GM21381 (cell line): ENCODE measurements around the gene CAPN6.

Experiments
- ATAC-seq: cut with Tn5 transposase; IDR thresholded peaks from one replicate; pipeline ENCODE4 v1.9.1; 2021; ENCODE audit warnings: mild to moderate bottlenecking, moderate library complexity; ENCODE audit not compliant: unreplicated experiment

The CAPN6 gene

GRCh38 chrX:111270339-111270738 lies at the start of gene CAPN6:
CAPN6 (minus strand) TSS chrX:111270483; CDS start chrX:111263936, 6,547 bp downstream.
- no peak for ATAC-seq

- no peak for ATAC-seq
These were observed 49.2 kb upstream of the CAPN6 start for GRCh38 chrX:111319451-111319850.

GRCh38 chrX:111318901-111319300 lies 48.6 kb upstream of the CAPN6 start:
- no peak for ATAC-seq

GRCh38 chrX:111309083-111309482 lies 38.8 kb upstream of the CAPN6 start:
- ATAC-seq = no peak

GRCh38 chrX:111308039-111308438 lies 37.8 kb upstream of the CAPN6 start:
- ATAC-seq = no peak

- no peak for ATAC-seq
These were observed 32.0 kb upstream of the CAPN6 start for GRCh38 chrX:111302284-111302683.

GRCh38 chrX:111288841-111289240 lies 18.6 kb upstream of the CAPN6 start:
- ATAC-seq = no peak

GRCh38 chrX:111284631-111285293 lies 14.5 kb upstream of the CAPN6 start:
- ATAC-seq = no peak

- ATAC-seq = no peak
These were observed 13.2 kb upstream of the CAPN6 start for GRCh38 chrX:111283446-111283845.

- no peak for ATAC-seq
These were observed 12.7 kb upstream of the CAPN6 start for GRCh38 chrX:111282991-111283390.

- no peak for ATAC-seq
These were observed 11.9 kb upstream of the CAPN6 start for GRCh38 chrX:111282139-111282538.

GRCh38 chrX:111268506-111268905 lies 1.8 kb downstream of the CAPN6 start:
- ATAC-seq = no peak

GRCh38 chrX:111265486-111265885 lies 4.8 kb downstream of the CAPN6 start:
- ATAC-seq = no peak

GRCh38 chrX:111264385-111264784 lies 5.9 kb downstream of the CAPN6 start:
- no peak for ATAC-seq

GRCh38 chrX:111262086-111262485 lies 8.2 kb downstream of the CAPN6 start:
- ATAC-seq = no peak

GRCh38 chrX:111260451-111260850 lies 9.8 kb downstream of the CAPN6 start:
- ATAC-seq = no peak

- ATAC-seq = no peak
These were observed 10.7 kb downstream of the CAPN6 start for GRCh38 chrX:111259559-111259958.

- ATAC-seq = no peak
These were observed 12.6 kb downstream of the CAPN6 start for GRCh38 chrX:111257733-111258132.

- no peak for ATAC-seq
These were observed 15.2 kb downstream of the CAPN6 start for GRCh38 chrX:111254896-111255693.

- no peak for ATAC-seq
These were observed 26.0 kb downstream of the CAPN6 start for GRCh38 chrX:111244235-111244750.

GRCh38 chrX:111216293-111216801 lies 53.9 kb downstream of the CAPN6 start:
- ATAC-seq = no peak

- ATAC-seq = no peak
These were observed 62.4 kb downstream of the CAPN6 start for GRCh38 chrX:111207851-111208250.
